Measurements from ENCODE around the gene PARD3B. TPM values are rescaled to one million over a fixed set of nuclear protein-coding genes. Genes with fewer than 3 reads are reported as not detected.

The PARD3B gene
- total and polyA plus RNA-seq, 2 experiments from 2014 or later = 3.5 to 4.4 TPM

- TF ChIP-seq ZNF462 (CRISPR knock-in tag; IDR thresholded peaks at IDR 0.05) = no peak
Measured at GRCh38 chr2:205293559-205293958, 748.3 kb downstream of the PARD3B start (continued).

GRCh38 chr2:205296959-205297358, 751.7 kb downstream of the PARD3B start:
- no peaks in the 10 kb centered on the region for H3K9me2 ChIP-seq (ENCODE audit: insufficient read depth)
- no peak overlapping the region for H3K27ac ChIP-seq (ENCODE audit: low read depth)
- H3K4me3 Mint-ChIP-seq = 0 out of 3 replicates have a peak overlapping the region, but pooled peaks have one; percentile 8
- no peak for ATAC-seq
- peak overlapping the region; percentile 83 for H3K27ac Mint-ChIP-seq
- peaks cover 26% of the 10 kb centered on the region for H3K4me1 ChIP-seq (ENCODE audit: insufficient read depth)
- H3K4me2 ChIP-seq = 0 out of 2 replicates have a peak overlapping the region, but pooled peaks have one; percentile 19
- no peaks in the 10 kb centered on the region for H3F3A ChIP-seq (replicated peaks; ENCODE audit: low read depth)
- H3K27me3 ChIP-seq (ENCODE audit: insufficient read depth) = no peaks in the 10 kb centered on the region
- H3K4me1 Mint-ChIP-seq = peaks cover 35% of the 10 kb centered on the region
- no peaks in the 10 kb centered on the region for H3K79me2 ChIP-seq (replicated peaks; ENCODE audit: insufficient read depth)
- no peak overlapping the region for H2AFZ ChIP-seq
- no peaks in the 10 kb centered on the region for H4K20me1 ChIP-seq (replicated peaks; ENCODE audit: insufficient read depth)
- no peaks in the 10 kb centered on the region for H3K36me3 ChIP-seq (ENCODE audit: insufficient read depth)
- DNase-seq (ENCODE audit: low spot score) = no peak
- H3K36me3 Mint-ChIP-seq (ENCODE audit: low read depth) = peaks cover 8% of the 10 kb centered on the region; the same call in 2 of the 3 replicates
- no peaks in the 10 kb centered on the region for H3K9me3 Mint-ChIP-seq
- peaks cover 2% of the 10 kb centered on the region for H3K27me3 Mint-ChIP-seq (ENCODE audit: insufficient read depth, low read depth, poor library complexity)
- no peak overlapping the region for H3K4me3 ChIP-seq
- no peak for TF ChIP-seq EZH2 (IDR thresholded peaks at IDR 0.05; ENCODE audit: low read depth, unreplicated experiment)
- no peak for TF ChIP-seq CREB1 (CRISPR knock-in tag; IDR thresholded peaks at IDR 0.05; ENCODE audit: low read depth)
- TF ChIP-seq JUNB (IDR thresholded peaks at IDR 0.05; ENCODE audit: unreplicated experiment) = no peak
- TF ChIP-seq STAT1 (IDR thresholded peaks at IDR 0.05; ENCODE audit: unreplicated experiment) = no peak
- TF ChIP-seq CTCF (conservative IDR thresholded peaks at IDR 0.05; ENCODE audit: low read depth in 2 of 2) = no peak
- no peak for TF ChIP-seq NANOG (IDR thresholded peaks at IDR 0.05; ENCODE audit: borderline replicate concordance)
- TF ChIP-seq ZNF462 (CRISPR knock-in tag; IDR thresholded peaks at IDR 0.05) = no peak
